Measurements from ENCODE around the gene PNPLA5. TPM values are rescaled to one million over a fixed set of nuclear protein-coding genes. Genes with fewer than 3 reads are reported as not detected.

Gene PNPLA5
- polyA plus RNA-seq, 3 donors, result not detected

GRCh38 chr22:43833286-43834240 is 58.2 kb downstream of the PNPLA5 start:
- Histone ChIP-seq H3K9me3 (replicated peaks in 1 of 2; ENCODE audit: control insufficient read depth in 1 of 2, insufficient read depth in 1 of 2, low read length in 2 of 2) (no peaks in the 10 kb centered on the region), H3K4me2 (replicated peaks; ENCODE audit: extremely low read depth, low read length, poor library complexity, severe bottlenecking) (no peak overlapping the region), H2AFZ (ENCODE audit: insufficient read depth, low read depth, low read length, poor library complexity, severe bottlenecking) (no peak overlapping the region), H3K79me2 (ENCODE audit: insufficient read depth, low read length) (no peaks in the 10 kb centered on the region), H3K4me3 (replicated peaks in 1 of 3; ENCODE audit: low read depth in 2 of 3, low read length in 3 of 3) (no peak overlapping the region), H3K9ac (ENCODE audit: insufficient read depth, low read length, poor library complexity, severe bottlenecking) (no peak overlapping the region), H3K27me3 (ENCODE audit: control insufficient read depth in 2 of 2, insufficient read depth in 2 of 2, low read length in 2 of 2) (no peaks in the 10 kb centered on the region), H3K36me3 (replicated peaks in 1 of 2; ENCODE audit: control insufficient read depth in 1 of 2, insufficient read depth in 2 of 2, low read length in 2 of 2) (no peaks in the 10 kb centered on the region), H4K20me1 (ENCODE audit: insufficient read depth, low read length) (no peaks in the 10 kb centered on the region), H3K27ac (ENCODE audit: low read depth in 1 of 2, low read length in 2 of 2) (no peak overlapping the region), H3K4me1 (ENCODE audit: control insufficient read depth in 1 of 2, insufficient read depth in 2 of 2, low read length in 2 of 2) (no peaks in the 10 kb centered on the region)
- no peaks in the 10 kb centered on the region for H3K4me1 Mint-ChIP-seq
- 93% methylated on average over 33 of the region's 36 CpGs for WGBS (ENCODE audit: insufficient coverage)
- no peak for DNase-seq
- no peaks in the 10 kb centered on the region for H3K36me3 Mint-ChIP-seq
- TF ChIP-seq CTCF (IDR thresholded peaks at IDR 0.05), result no peak
- H3K27me3 Mint-ChIP-seq (ENCODE audit: low read depth in 3 of 3), result peaks cover 4 to 21% (median 8%) of the 10 kb centered on the region in 3 donors
- intact Hi-C loops (cut with micrococcal nuclease), result no loop called here
- H3K4me3 Mint-ChIP-seq, result no peak overlapping the region
- H3K9me3 Mint-ChIP-seq, result peaks cover 0 to 2% (median 0%) of the 10 kb centered on the region in 7 donors
- H3K27ac Mint-ChIP-seq, result no peak overlapping the region

GRCh38 chr22:43832393-43833265 is 59.2 kb downstream of the PNPLA5 start:
- Histone ChIP-seq H3K4me1 (ENCODE audit: control insufficient read depth in 1 of 2, insufficient read depth in 2 of 2, low read length in 2 of 2) (no peaks in the 10 kb centered on the region), H3K9ac (ENCODE audit: insufficient read depth, low read length, poor library complexity, severe bottlenecking) (no peak overlapping the region), H3K27ac (ENCODE audit: low read depth in 1 of 2, low read length in 2 of 2) (no peak overlapping the region), H3K4me2 (replicated peaks; ENCODE audit: extremely low read depth, low read length, poor library complexity, severe bottlenecking) (no peak overlapping the region), H3K27me3 (ENCODE audit: control insufficient read depth in 2 of 2, insufficient read depth in 2 of 2, low read length in 2 of 2) (no peaks in the 10 kb centered on the region), H2AFZ (ENCODE audit: insufficient read depth, low read depth, low read length, poor library complexity, severe bottlenecking) (no peak overlapping the region), H4K20me1 (ENCODE audit: insufficient read depth, low read length) (no peaks in the 10 kb centered on the region), H3K9me3 (replicated peaks in 1 of 2; ENCODE audit: control insufficient read depth in 1 of 2, insufficient read depth in 1 of 2, low read length in 2 of 2) (no peaks in the 10 kb centered on the region), H3K79me2 (ENCODE audit: insufficient read depth, low read length) (no peaks in the 10 kb centered on the region), H3K36me3 (replicated peaks in 1 of 2; ENCODE audit: control insufficient read depth in 1 of 2, insufficient read depth in 2 of 2, low read length in 2 of 2) (no peaks in the 10 kb centered on the region), H3K4me3 (replicated peaks in 1 of 3; ENCODE audit: low read depth in 2 of 3, low read length in 3 of 3) (no peak overlapping the region)
- Mint-ChIP-seq H3K27ac (no peak overlapping the region), H3K4me1 (no peaks in the 10 kb centered on the region), H3K4me3 (no peak overlapping the region), H3K27me3 (ENCODE audit: low read depth in 3 of 3) (peaks cover 4 to 21% (median 8%) of the 10 kb centered on the region in 3 donors), H3K36me3 (no peaks in the 10 kb centered on the region), H3K9me3 (peaks cover 0 to 2% (median 0%) of the 10 kb centered on the region in 7 donors)
- TF ChIP-seq CTCF (IDR thresholded peaks at IDR 0.05), result no peak
- DNase-seq, result no peak
- intact Hi-C loops (cut with micrococcal nuclease), result no loop called here
- 93% methylated on average over 11 of the region's 18 CpGs for WGBS (ENCODE audit: insufficient coverage)

All from CD14-positive monocyte (primary cell).